H9 (cell line): ENCODE results near the gene WDR48. TPM values are rescaled to one million over a fixed set of nuclear protein-coding genes. Genes with fewer than 3 reads are reported as not detected.

Source experiments
- DNase-seq: peaks from one replicate; pipeline ENCODE4 v3.0.0-alpha.2; 2017
- H2AFZ ChIP-seq: one replicate; pipeline ENCODE4 v1.6.1; 2013; ENCODE audit warnings: mild to moderate bottlenecking, low read length, control low read depth, moderate library complexity
- H2AK5ac ChIP-seq: 2 replicates; pipeline ENCODE4 v1.6.1; 2013; ENCODE audit warnings: low read length, control low read depth, mixed read lengths; ENCODE audit not compliant: insufficient read length
- H2BK120ac ChIP-seq: one replicate; pipeline ENCODE4 v1.6.1; 2013; ENCODE audit warnings: low read depth, mild to moderate bottlenecking, low read length, control low read depth, inconsistent platforms; ENCODE audit not compliant: poor library complexity, severe bottlenecking
- H2BK12ac ChIP-seq: 2 replicates; pipeline ENCODE4 v1.6.1; 2013; ENCODE audit warnings: low read length, control low read depth, mixed read lengths, low read depth; ENCODE audit not compliant: insufficient read length
- H2BK15ac ChIP-seq: 2 replicates; pipeline ENCODE4 v1.6.1; 2013; ENCODE audit warnings: low read depth, low read length, control low read depth
- H2BK20ac ChIP-seq: one replicate; pipeline ENCODE4 v1.6.1; 2013; ENCODE audit warnings: low read depth, mild to moderate bottlenecking, low read length, control low read depth, inconsistent platforms; ENCODE audit not compliant: poor library complexity, severe bottlenecking
- H2BK5ac ChIP-seq: 2 replicates; pipeline ENCODE4 v1.6.1; 2013; ENCODE audit warnings: low read length, control low read depth, mixed read lengths; ENCODE audit not compliant: insufficient read length
- H3K14ac ChIP-seq: 2 replicates; pipeline ENCODE4 v1.6.1; 2013; ENCODE audit warnings: low read length, control low read depth; ENCODE audit not compliant: insufficient read depth
- H3K18ac ChIP-seq: 2 replicates; pipeline ENCODE4 v1.6.1; 2013; ENCODE audit warnings: low read depth, mild to moderate bottlenecking, mixed read lengths, low read length, control low read depth; ENCODE audit not compliant: insufficient read length
- H3K23ac ChIP-seq: 2 replicates; pipeline ENCODE4 v1.6.1; 2013; ENCODE audit warnings: low read length, control low read depth, mixed read lengths, low read depth; ENCODE audit not compliant: insufficient read length
- H3K23me2 ChIP-seq: 2 replicates; pipeline ENCODE4 v1.6.1; 2013; ENCODE audit warnings: low read depth, mild to moderate bottlenecking, mixed read lengths, low read length, control low read depth; ENCODE audit not compliant: insufficient read length, poor library complexity, severe bottlenecking
- H3K27ac ChIP-seq: 2 replicates; pipeline ENCODE4 v1.5.1; 2013; ENCODE audit warnings: low read length, control low read depth, mixed read lengths, low read depth; ENCODE audit not compliant: insufficient read length
- H3K27me3 ChIP-seq: 2 replicates; pipeline ENCODE4 v1.6.1; 2013; ENCODE audit warnings: low read length, control low read depth, inconsistent platforms; ENCODE audit not compliant: insufficient read depth
- H3K4ac ChIP-seq: 2 replicates; pipeline ENCODE4 v1.6.1; 2013; ENCODE audit warnings: low read depth, mild to moderate bottlenecking, control low read depth, inconsistent platforms, low read length, moderate library complexity
- H3K4me1 ChIP-seq: 2 replicates; pipeline ENCODE4 v1.6.1; 2013; ENCODE audit warnings: low read length, control low read depth, inconsistent platforms; ENCODE audit not compliant: insufficient read depth
- H3K4me2 ChIP-seq: 2 replicates; pipeline ENCODE4 v1.6.1; 2013; ENCODE audit warnings: low read length, control low read depth, mixed read lengths; ENCODE audit not compliant: insufficient read length, insufficient read depth
- H3K56ac ChIP-seq: 2 replicates; pipeline ENCODE4 v1.6.1; 2013; ENCODE audit warnings: low read depth, mild to moderate bottlenecking, mixed read lengths, low read length, control low read depth; ENCODE audit not compliant: insufficient read length
- H3K79me1 ChIP-seq: 2 replicates; pipeline ENCODE4 v1.6.1; 2013; ENCODE audit warnings: low read depth, mild to moderate bottlenecking, moderate library complexity, low read length, control low read depth, inconsistent platforms; ENCODE audit not compliant: insufficient read depth, poor library complexity, severe bottlenecking
- H3K79me2 ChIP-seq: 2 replicates; pipeline ENCODE4 v1.6.1; 2013; ENCODE audit warnings: low read length, control low read depth, inconsistent platforms; ENCODE audit not compliant: insufficient read depth
- H3K9ac ChIP-seq: 2 replicates; pipeline ENCODE4 v1.6.1; 2013; ENCODE audit warnings: low read length, control low read depth, mixed read lengths; ENCODE audit not compliant: insufficient read length; ENCODE audit errors: extremely low read depth
- H3K9me3 ChIP-seq: one replicate; pipeline ENCODE4 v1.6.1; 2013; ENCODE audit warnings: low read depth, low read length, inconsistent platforms; ENCODE audit not compliant: control insufficient read depth
- H3T11ph ChIP-seq: one replicate; pipeline ENCODE4 v1.6.1; 2013; ENCODE audit warnings: mild to moderate bottlenecking, low read length, control low read depth, inconsistent platforms
- H4K20me1 ChIP-seq: one replicate; pipeline ENCODE4 v1.6.1; 2013; ENCODE audit not compliant: control insufficient read depth, insufficient read length, insufficient read depth
- H4K5ac ChIP-seq: 2 replicates; pipeline ENCODE4 v1.6.1; 2013; ENCODE audit warnings: low read depth, mild to moderate bottlenecking, mixed read lengths, low read length, control low read depth; ENCODE audit not compliant: insufficient read length
- H4K8ac ChIP-seq: replicated peaks from 2 replicates; pipeline ENCODE4 v1.6.1; 2013; ENCODE audit warnings: low read length, control low read depth, mixed read lengths, low read depth; ENCODE audit not compliant: insufficient read length
- H4K91ac ChIP-seq: 2 replicates; pipeline ENCODE4 v1.6.1; 2013; ENCODE audit warnings: low read depth, mild to moderate bottlenecking, moderate library complexity, mixed read lengths, low read length, control low read depth; ENCODE audit not compliant: insufficient read length
- H3K27ac Mint-ChIP-seq, 3 experiments: 2 replicates in 2 of 3; 3 replicates in 1 of 3; pipeline ENCODE4 v1.8.0; 2020 to 2021; ENCODE audit warnings: mixed read lengths in 3 of 3, mild to moderate bottlenecking in 1 of 3, moderate library complexity in 1 of 3
- H3K27me3 Mint-ChIP-seq: 2 replicates; pipeline ENCODE4 v1.8.0; 2021; ENCODE audit warnings: low read depth, mild to moderate bottlenecking, moderate library complexity, mixed read lengths
- H3K36me3 Mint-ChIP-seq, 3 experiments: 2 replicates in 2 of 3; 3 replicates in 1 of 3; pipeline ENCODE4 v1.8.0; 2020 to 2021; ENCODE audit warnings: low read depth in 3 of 3, mixed read lengths in 3 of 3; ENCODE audit not compliant: insufficient read depth in 1 of 3
- H3K4me1 Mint-ChIP-seq, 2 experiments: 2 replicates each; pipeline ENCODE4 v1.8.0; 2020; ENCODE audit warnings: mixed read lengths in 2 of 2
- H3K4me3 Mint-ChIP-seq, 2 experiments: 2 replicates in 1 of 2; 3 replicates in 1 of 2; pipeline ENCODE4 v1.8.0; 2020 to 2021; ENCODE audit warnings: mild to moderate bottlenecking in 2 of 2, mixed read lengths in 2 of 2, moderate library complexity in 1 of 2
- H3K9me3 Mint-ChIP-seq, 2 experiments: 2 replicates in 1 of 2; 3 replicates in 1 of 2; pipeline ENCODE4 v1.8.0; 2020; ENCODE audit warnings: mild to moderate bottlenecking in 2 of 2, mixed read lengths in 2 of 2, moderate library complexity in 1 of 2
- WGBS: extraction: QIAGEN DNeasy Blood & Tissue Kit; methylation state at CpG from one replicate; pipeline ENCODE4 v1.1.7; 2013; ENCODE audit warnings: missing lambda C conversion rate, low lambda C conversion rate, mixed read lengths; ENCODE audit not compliant: insufficient read length; ENCODE audit errors: extremely low coverage; 5-methylcytosine and 5-hydroxymethylcytosine counted together
- total RNA-seq: library from RNA; stranded (reverse); gene quantifications from 2 replicates; pipeline ENCODE4 v1.2.1, GENCODE V29; 2021
- TF ChIP-seq, protein P1 (sequence below): fragments of 200-600 bp; sonication (generic); conservative IDR thresholded peaks from 3 replicates; pipeline ENCODE4 v1.8.0; 2021; ENCODE audit warnings: antibody characterized with exemption, mild to moderate bottlenecking

WDR48 gene
- total RNA-seq, 1 experiment from 2014 or later, result 52.7 TPM

DNA sequence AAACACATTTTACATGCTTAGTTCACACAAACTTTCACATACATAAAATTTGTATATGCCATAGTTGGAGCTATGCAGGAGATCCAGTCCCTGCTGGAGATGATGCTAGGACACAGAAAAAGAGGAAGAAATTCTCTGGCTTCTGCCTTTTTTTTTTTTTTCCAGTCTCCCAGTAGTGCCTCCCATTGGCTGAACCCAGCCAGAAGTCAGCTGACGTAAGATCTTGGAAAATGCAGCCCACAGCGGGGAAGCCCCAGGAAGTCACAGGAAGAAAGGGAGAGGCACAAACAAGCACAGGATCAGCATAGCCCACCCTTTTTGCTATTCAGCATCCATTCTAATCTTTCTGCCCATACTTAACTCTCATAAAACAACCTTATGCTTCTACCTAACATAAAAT is 38.5 kb upstream of the WDR48 start:
- H2BK20ac ChIP-seq, result no peak overlapping the region
- H2BK12ac ChIP-seq, result no peak overlapping the region
- peak; percentile 67 for DNase-seq
- no peak overlapping the region for H3K4me2 ChIP-seq
- no peaks in the 10 kb centered on the region for H3K23me2 ChIP-seq
- no peak overlapping the region for H2AK5ac ChIP-seq
- H3K56ac ChIP-seq, result no peak overlapping the region
- peaks cover 3% of the 10 kb centered on the region; the same call in 1 of the 2 replicates for H3K27me3 Mint-ChIP-seq
- H3K4me1 Mint-ChIP-seq, result peaks cover 9 to 10% of the 10 kb centered on the region in 2 experiments
- no peak overlapping the region for H3K18ac ChIP-seq
- no peak overlapping the region for H2AFZ ChIP-seq
- no peak overlapping the region for H4K5ac ChIP-seq
- no peak overlapping the region for H4K91ac ChIP-seq
- H2BK15ac ChIP-seq, result no peak overlapping the region
- no peak overlapping the region for H3K23ac ChIP-seq
- H3T11ph ChIP-seq, result no peak overlapping the region
- no peak overlapping the region for H3K4ac ChIP-seq
- H3K79me1 ChIP-seq, result no peaks in the 10 kb centered on the region
- no CpG with 5 or more reads among the region's 2 CpGs for WGBS
- H3K4me1 ChIP-seq, result no peaks in the 10 kb centered on the region
- no peak overlapping the region for H3K9ac ChIP-seq
- H3K27ac Mint-ChIP-seq, result no peak overlapping the region; a peak in 2 of 7 replicates
- no peak overlapping the region for H3K27ac ChIP-seq
- no peaks in the 10 kb centered on the region for H3K27me3 ChIP-seq
- H2BK5ac ChIP-seq, result no peak overlapping the region
- H3K4me3 Mint-ChIP-seq, result no peak overlapping the region
- H4K8ac ChIP-seq, result no peak overlapping the region
- H2BK120ac ChIP-seq, result no peak overlapping the region
- no peak overlapping the region for H3K14ac ChIP-seq
- TF ChIP-seq, protein P1, sequence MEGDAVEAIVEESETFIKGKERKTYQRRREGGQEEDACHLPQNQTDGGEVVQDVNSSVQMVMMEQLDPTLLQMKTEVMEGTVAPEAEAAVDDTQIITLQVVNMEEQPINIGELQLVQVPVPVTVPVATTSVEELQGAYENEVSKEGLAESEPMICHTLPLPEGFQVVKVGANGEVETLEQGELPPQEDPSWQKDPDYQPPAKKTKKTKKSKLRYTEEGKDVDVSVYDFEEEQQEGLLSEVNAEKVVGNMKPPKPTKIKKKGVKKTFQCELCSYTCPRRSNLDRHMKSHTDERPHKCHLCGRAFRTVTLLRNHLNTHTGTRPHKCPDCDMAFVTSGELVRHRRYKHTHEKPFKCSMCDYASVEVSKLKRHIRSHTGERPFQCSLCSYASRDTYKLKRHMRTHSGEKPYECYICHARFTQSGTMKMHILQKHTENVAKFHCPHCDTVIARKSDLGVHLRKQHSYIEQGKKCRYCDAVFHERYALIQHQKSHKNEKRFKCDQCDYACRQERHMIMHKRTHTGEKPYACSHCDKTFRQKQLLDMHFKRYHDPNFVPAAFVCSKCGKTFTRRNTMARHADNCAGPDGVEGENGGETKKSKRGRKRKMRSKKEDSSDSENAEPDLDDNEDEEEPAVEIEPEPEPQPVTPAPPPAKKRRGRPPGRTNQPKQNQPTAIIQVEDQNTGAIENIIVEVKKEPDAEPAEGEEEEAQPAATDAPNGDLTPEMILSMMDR, result no peak
- no peaks in the 10 kb centered on the region for H3K9me3 ChIP-seq
- no peaks in the 10 kb centered on the region for H3K79me2 ChIP-seq
- H4K20me1 ChIP-seq, result no peaks in the 10 kb centered on the region
- H3K9me3 Mint-ChIP-seq, result no peaks in the 10 kb centered on the region
- no peaks in the 10 kb centered on the region for H3K36me3 Mint-ChIP-seq
